SW480 (cell line): ENCODE results near the gene PRPF40B.

Source experiments
- DNase-seq: peaks from one replicate; pipeline ENCODE4 v3.0.0-alpha.2; 2016; ENCODE audit warnings: low spot score

Gene PRPF40B

DNA sequence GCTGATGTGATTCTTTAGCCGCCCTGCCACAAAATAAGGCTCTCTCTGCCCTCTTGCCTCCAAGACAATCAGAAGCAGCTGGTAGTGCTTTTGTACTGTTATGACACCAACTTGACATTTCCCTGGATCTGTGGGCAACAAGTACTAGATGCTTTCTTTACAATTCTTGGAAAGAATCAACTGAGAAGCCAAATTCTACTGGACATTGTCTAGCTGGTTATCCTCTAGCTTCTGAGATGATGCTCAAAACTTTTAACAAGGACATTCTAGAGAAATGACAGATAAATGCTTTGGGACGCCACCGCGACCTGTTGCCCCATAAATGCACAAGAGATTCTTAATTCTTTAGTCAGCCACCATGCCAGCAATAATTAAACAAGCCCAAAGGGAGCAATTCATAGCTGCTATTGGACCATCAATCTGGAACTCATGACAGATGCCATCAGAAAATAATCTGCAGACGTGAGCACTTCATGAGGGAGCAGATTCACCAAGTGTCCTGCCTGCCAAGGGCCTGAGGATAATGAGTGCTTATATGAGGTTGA lies 61.0 kb downstream of the PRPF40B start:
- DNase-seq: no peak

DNA sequence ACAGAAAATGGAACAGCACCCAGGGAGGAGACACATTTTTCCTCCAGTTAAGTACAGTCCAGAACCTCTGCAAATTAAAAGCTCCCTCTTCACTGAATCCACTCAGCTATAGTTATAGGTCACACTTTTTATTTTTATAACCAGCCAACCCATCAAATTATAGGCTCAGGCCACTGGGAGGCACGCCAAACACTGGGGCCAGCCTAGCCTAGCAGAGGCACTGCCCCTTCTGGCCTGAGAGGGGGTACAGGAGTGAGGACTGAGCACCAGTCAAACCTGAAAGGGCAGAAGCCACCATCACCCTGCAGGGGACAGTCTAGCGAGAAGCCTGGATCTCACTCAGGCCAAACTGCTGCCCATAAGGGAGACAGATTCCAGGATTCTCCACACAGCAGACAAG lies 64.6 kb downstream of the PRPF40B start:
- no peak for DNase-seq

DNA sequence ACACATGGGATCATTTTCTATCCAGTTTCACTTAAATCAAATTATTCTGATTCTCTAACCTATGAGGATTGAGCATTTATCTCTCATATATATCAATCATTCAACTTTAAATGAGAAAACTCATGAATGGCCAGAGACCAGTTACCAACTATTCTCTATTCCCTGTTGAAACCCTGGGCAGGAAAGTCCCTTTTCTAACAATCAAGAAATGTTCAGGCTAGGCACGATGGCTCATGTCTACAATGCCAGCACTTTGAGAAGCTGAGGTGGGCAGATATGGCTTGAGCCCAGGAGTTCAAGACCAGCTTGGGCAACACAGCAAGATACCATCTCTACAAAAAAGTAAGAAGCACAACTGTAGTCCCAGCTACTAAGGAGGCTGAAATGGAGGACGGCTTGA lies 65.9 kb downstream of the PRPF40B start:
- no peak for DNase-seq

DNA sequence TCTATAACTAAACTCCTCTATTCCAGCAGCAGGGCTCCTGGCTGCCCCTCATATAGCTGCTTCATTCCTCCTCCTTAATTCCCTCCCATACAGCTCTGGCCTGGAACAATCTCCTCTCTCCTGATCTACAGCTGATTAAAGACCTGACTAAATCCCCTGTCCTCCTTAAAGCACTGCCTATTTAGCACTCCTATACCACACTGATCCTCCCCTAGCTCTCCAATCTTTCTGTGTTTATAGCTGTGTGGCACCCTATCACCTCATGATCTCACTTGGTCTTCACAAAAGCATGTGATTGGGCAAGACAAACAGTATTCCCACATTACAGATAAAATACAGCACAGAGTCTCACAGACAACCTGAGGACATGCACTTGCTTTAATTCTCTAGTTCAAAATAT lies 66.4 kb downstream of the PRPF40B start:
- no peak for DNase-seq

DNA sequence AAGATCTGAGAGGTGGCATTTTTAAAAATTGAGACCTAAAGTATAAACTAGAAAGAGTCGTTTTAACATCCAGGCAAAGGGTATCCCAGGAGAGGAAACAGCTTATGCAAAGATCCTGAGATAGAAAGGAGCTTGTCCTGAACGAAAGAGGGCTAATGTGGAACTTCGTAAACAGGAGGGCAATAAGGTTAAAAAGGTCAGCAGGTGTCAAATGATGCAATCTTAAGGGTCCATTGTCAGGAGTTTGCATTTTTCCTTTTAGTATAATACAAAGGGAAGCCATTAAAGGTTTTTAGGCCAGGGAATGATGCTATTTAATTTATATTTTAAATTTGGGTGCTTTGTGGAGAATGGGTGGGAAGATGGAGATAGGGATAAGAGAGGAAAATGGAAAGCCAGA lies 69.5 kb downstream of the PRPF40B start:
- DNase-seq: no peak

DNA sequence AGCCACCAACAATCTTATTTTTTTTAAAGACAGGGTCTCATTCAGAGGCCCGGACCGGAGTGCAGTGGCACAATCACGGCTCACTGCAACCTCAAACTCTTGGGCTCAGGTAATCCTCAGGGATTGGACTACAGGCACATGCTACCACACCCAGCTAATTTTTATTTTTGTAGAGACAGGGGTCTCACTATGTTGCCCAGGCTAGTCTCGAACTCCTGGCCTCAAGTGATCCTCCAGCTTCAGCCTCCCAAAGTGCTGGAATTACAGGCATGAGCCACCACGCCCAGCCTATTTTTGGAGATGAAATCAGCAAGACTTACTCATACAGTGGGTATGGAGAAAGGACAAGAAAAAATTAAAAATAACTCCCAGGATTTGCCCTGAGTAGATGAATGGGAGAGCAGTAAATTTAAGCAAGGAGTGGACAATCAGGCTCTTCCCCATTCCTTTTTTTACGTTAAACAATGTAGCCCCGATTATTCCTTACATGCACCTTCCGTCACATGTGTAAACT lies 70.6 kb downstream of the PRPF40B start:
- no peak for DNase-seq
